NCI-H1092 treated with DMSO at 0.1 percent for 48 hours (cell line): ENCODE results near the gene ANTKMT.
"Not testable (repeated sequence)": the region's sequence is repeated elsewhere in the genome, so short reads cannot be mapped to it uniquely, and the experiment has no call there.

Experiments
- DNase-seq: peaks from one replicate; lab custom pipeline; 2025; lab: John Stamatoyannopoulos, UW

The ANTKMT gene

GRCh38 chr16:681746-682427, 39.1 kb upstream of the ANTKMT start:
- no peak for DNase-seq

- no peak for DNase-seq
Measured at GRCh38 chr16:682493-683395, 38.2 kb upstream of the ANTKMT start.

GRCh38 chr16:683396-684070, 37.4 kb upstream of the ANTKMT start:
- no peak for DNase-seq

DNA sequence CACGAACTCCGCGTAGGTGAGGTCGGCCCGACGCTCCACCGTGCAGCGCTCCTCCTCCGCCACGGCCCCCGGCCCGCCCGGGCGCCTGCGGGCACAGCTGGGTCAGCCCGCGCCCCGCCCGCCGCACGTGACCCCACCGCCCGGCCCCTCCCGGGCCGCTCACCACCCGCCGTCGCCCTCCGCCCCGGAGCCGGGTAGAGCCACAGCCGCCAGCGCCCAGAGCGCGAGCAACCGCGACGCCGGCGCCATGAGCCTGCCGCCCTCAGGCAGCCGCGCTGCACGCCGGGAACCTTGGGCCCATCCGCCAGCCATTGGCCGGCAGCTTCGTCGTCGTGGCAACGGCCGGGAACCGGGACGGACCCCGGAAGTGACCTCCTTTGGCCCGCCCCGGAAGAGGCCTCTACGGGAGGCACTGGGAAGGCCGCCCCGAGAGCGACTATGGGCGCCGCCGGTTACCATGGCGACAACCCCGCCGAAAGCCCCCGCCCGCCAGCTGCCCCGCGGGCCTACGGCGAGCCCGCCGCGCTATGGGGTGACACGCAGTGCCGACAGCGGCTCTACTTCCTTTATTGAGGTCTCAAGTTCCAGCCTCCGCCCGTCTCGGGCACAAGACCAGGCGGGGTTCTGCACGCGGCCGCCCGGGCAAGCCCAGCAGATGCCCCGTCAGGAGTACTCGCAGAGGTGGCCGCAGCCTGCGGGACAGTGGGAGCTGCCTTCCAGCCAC, 36.7 kb upstream of the ANTKMT start, which contains the start of gene JMJD8:
Gene JMJD8, minus strand, starts transcription at position 264 of the 724 bp plus-strand sequence. Its CDS starts 15 bp downstream, at position 249.
- DNase-seq, result peak; percentile 96

- peak; percentile 52 for DNase-seq
Measured at GRCh38 chr16:684961-685696, 35.8 kb upstream of the ANTKMT start.

- DNase-seq, result no peak
Measured at GRCh38 chr16:685967-686366, 35.0 kb upstream of the ANTKMT start.

- DNase-seq, result no peak
Measured at GRCh38 chr16:686459-687260, 34.3 kb upstream of the ANTKMT start.

DNA sequence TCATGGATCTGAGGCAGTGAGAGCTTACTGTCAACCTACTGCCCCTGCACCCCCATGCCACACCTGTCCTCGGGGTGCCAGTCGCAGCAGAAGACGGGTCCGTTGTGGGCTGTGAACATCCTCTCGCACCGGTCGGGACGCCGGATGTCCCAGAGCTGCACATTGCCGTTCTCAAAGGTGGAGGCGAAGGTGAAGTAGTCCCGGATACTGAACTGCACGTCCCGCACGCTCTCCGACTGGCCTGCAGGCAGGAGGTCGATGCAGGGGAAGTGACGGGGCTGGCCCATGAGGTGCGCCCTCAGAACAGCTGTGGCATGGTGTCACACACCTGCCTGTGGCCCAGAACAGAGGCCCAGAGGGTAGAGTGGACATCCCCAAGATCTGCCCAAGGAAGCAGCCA, 33.4 kb upstream of the ANTKMT start:
- DNase-seq, result no peak

- no peak for DNase-seq
Measured at GRCh38 chr16:689175-689897, 31.6 kb upstream of the ANTKMT start.

DNA sequence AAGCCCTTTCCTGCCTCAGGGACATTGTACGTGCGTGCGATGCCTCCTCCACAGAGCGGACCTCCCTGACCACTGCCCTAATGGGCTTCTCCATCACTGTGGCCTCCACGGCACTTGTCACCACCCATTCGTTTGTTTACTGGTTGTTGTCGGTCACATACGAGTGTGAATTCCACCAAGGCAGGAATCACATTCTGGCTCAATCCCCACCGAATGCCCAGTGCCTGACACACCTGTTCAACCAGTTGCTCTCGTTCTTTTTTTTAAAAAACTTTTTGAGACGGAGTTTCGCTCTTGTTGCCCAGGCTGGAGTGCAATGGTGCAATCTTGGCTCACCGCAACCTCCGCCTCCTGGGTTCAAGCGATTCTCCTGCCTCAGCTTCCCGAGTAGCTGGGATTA, 29.7 kb upstream of the ANTKMT start:
- DNase-seq, result not testable (repeated sequence)

DNA sequence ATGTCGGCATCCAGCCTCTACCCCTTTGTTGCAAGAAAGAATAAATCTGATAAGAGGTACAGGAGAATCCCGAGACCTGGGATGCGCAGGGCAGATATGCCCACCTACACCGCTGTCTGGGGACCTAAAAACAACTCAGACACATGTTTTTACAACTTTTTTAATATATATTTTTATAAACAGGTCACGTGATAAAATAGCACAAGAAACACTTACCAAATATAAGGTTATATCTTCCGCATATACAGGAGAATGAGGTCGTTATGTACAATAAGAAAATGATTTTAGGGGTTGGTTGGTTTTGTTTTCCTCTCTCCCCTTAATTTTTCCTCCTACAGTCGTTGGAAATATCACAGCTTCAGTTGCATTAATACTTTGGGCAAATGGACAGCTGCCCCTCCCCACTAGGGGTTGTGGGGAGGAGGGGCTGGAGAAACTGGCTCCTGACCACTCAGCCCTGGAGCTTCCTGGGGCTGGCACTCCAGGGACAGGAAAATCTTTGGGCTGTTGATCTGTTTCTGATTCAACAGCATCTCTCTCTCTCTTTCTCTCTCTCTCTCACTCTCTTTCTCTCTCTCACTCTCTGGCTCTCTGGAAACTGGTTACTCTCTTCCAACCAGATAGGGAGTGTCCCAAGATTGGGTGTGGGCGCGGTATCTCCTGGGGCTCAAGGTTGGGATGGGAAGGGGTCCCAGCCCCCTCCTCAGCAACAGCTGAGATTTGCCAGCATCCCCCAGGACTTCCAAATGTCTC, 28.4 kb upstream of the ANTKMT start:
- DNase-seq, result no peak

- no peak for DNase-seq
Measured at GRCh38 chr16:693364-693763, 27.6 kb upstream of the ANTKMT start.

DNA sequence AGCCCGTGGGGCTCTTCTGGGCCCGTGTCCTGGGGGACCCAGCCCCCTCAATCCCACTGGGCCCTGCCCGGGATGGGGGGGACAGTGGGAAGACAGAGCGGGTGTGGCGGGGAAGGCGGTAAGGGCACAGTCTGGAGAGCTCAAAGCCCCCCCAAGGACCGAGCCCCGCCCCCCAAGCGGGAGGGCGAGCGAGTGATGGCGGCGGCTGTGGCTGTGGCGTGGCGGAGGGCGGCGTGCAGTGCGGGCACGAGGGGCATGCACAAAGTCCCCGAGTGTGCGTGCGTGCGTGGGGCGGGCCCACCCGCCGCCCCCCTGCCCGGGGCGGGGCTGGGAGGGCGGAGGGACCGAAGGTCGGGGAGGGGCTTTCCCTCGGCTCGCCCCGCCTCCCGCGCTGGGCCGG, 27.2 kb upstream of the ANTKMT start:
- DNase-seq, result no peak

DNA sequence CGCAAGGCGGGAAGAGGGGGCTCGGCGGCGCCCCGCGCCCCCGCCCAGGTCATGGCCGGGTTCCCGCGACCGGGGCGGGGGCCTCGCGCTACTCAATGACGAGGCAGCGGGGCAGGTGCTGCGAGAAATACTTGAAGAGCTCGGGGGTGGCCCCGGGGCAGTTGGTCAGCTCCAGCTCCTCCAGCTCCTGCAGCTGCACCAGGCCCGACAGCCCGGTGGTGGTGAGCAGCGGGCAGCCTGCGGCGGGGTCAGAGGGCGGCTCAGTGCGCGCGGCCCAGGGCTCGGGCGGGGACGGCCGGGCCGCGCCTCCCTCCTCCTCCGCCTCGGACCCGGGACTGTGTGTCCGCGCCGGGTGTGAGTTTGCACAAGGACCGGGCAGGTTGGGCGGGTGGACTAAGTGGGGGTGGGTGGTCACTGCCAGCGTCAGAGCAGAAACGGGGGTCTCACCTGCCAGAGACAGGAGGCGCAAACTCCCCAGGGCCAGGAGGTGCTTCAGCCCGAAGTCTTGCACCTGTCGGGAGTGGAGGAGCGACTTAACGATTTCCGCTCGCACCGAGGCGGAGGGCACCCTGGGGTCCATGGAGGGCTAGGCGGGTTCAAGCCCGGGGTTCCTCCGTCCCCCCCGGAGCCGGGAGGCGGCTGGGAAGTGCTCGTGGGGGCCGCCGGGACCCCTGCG, 26.6 kb upstream of the ANTKMT start:
- DNase-seq, result no peak

GRCh38 chr16:694863-695354, 26.0 kb upstream of the ANTKMT start:
- DNase-seq, result no peak

GRCh38 chr16:695355-696089, 25.4 kb upstream of the ANTKMT start:
- DNase-seq, result peak; percentile 79

DNA sequence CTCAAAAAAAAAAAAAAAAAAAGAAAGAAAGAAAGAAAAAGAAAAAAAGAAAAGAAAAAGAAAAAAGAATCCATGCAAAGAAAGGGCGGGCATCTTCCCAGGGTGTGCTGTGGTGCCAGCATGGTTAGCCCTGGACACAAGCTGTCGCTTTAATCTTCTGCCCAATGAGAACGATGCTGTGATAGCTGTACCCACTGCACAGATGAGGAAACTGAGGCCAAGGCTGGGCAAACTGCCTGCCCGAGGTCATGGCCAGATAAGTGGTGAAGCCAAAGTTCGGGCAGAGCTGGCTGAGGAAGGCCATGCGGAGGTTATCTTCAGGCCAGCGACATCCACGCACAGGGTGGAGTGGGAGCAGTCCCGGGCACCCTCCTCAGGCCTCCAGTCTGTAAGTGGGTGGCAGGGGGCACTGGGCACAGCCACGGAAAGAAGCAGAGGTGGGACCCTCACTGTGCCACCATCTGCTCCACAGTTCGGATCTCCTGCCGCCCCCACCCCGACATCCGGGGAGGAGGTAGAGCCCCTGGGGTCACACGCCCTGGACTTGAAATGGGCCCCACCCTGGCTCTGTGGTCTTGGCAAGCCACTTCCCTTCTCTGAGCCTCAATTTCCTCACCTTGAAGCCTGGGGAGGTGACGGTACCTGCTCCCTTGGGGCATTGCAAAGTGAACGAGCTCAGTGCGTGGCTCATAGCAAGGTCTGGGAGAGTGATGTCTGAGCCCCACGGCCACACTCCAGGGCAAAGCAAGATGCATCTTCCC, 21.9 kb upstream of the ANTKMT start:
- no peak for DNase-seq
